NT2/D1 (cell line): ENCODE data around the gene LHCGR.

Experiments used
- DNase-seq: peaks from one replicate; pipeline ENCODE4 v3.0.0-alpha.2; 2011; ENCODE audit warnings: low read depth, low spot score
- H3K27me3 ChIP-seq: 2 replicates; pipeline ENCODE4 v1.6.0; 2011; ENCODE audit warnings: mild to moderate bottlenecking; ENCODE audit not compliant: insufficient read length, insufficient read depth
- H3K36me3 ChIP-seq: 2 replicates; pipeline ENCODE4 v1.6.1; 2011; ENCODE audit warnings: mild to moderate bottlenecking, low read length, mixed read lengths; ENCODE audit not compliant: insufficient read depth, insufficient read length
- H3K4me1 ChIP-seq: 2 replicates; pipeline ENCODE4 v1.5.1; 2011; ENCODE audit not compliant: insufficient read depth, insufficient read length
- H3K4me3 ChIP-seq: 2 replicates; pipeline ENCODE4 v1.5.1; 2011; ENCODE audit warnings: low read depth; ENCODE audit not compliant: insufficient read length
- H3K9ac ChIP-seq: 2 replicates; pipeline ENCODE4 v1.6.0; 2011; ENCODE audit warnings: low read depth; ENCODE audit not compliant: insufficient read length
- H3K9me3 ChIP-seq: 2 replicates; pipeline ENCODE4 v1.5.1; 2011; ENCODE audit warnings: mild to moderate bottlenecking, low read length; ENCODE audit not compliant: insufficient read depth
- SUZ12 ChIP-seq: IDR thresholded peaks from 2 replicates; pipeline ENCODE4 v1.6.1; 2011; ENCODE audit not compliant: insufficient read length, insufficient read depth; ENCODE audit errors: extremely low read depth
- YY1 ChIP-seq: IDR thresholded peaks from 2 replicates; pipeline ENCODE4 v1.6.1; 2011; ENCODE audit not compliant: insufficient read length, insufficient read depth
- ZNF274 ChIP-seq: IDR thresholded peaks from 2 replicates; pipeline ENCODE4 v1.6.1; 2011; ENCODE audit warnings: mild to moderate bottlenecking, low read depth, low read length

Gene LHCGR

DNA sequence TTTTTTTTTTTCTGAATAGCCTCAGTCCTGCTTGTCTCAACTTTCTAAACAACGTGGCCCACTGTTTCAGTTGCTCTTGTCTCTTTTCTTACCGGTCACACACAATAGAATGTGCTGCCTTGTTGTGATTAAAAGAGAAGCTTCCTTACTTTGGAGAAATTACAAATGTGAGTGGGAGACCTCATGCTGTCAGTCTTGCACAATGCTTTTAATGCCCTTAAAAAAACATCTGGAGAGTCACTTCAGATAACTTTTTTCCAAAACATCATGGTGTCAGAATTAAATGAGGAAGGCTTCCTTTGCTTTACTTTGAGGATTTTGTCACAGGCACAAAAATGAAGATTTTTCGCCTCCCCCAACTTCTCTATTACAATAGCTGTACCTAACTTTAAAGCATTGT is 37.7 kb downstream of the LHCGR start:
- Histone ChIP-seq H3K36me3 (no peaks in the 10 kb centered on the region), H3K9me3 (no peaks in the 10 kb centered on the region), H3K4me3 (no peak overlapping the region), H3K4me1 (no peaks in the 10 kb centered on the region), H3K9ac (no peak overlapping the region), H3K27me3 (no peaks in the 10 kb centered on the region)
- no peak for DNase-seq
- TF ChIP-seq YY1 (no peak), SUZ12 (no peak), ZNF274 (no peak)

DNA sequence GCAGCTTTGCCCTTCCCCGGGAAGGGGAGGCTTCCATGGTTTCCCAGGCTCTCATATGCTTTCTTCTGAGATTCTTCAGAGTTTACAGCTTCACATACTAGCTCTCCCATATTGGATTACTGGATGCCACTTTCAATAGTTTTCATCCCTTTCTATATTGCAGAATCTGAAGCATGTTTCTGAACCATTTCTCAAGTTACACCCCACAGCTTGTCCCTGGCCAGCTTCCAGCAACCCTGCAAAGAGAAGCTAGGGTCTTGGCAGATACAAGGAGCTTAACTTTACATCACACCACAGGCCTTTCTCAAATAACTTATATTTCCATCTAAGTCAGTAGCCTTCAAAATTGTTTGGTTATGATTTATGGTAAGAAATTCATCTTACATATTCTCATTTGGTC is 39.6 kb downstream of the LHCGR start:
- Histone ChIP-seq H3K36me3 (no peaks in the 10 kb centered on the region), H3K4me1 (no peaks in the 10 kb centered on the region), H3K9me3 (no peaks in the 10 kb centered on the region), H3K9ac (no peak overlapping the region), H3K27me3 (no peaks in the 10 kb centered on the region), H3K4me3 (no peak overlapping the region)
- TF ChIP-seq ZNF274 (no peak), YY1 (no peak), SUZ12 (no peak)
- DNase-seq = no peak

DNA sequence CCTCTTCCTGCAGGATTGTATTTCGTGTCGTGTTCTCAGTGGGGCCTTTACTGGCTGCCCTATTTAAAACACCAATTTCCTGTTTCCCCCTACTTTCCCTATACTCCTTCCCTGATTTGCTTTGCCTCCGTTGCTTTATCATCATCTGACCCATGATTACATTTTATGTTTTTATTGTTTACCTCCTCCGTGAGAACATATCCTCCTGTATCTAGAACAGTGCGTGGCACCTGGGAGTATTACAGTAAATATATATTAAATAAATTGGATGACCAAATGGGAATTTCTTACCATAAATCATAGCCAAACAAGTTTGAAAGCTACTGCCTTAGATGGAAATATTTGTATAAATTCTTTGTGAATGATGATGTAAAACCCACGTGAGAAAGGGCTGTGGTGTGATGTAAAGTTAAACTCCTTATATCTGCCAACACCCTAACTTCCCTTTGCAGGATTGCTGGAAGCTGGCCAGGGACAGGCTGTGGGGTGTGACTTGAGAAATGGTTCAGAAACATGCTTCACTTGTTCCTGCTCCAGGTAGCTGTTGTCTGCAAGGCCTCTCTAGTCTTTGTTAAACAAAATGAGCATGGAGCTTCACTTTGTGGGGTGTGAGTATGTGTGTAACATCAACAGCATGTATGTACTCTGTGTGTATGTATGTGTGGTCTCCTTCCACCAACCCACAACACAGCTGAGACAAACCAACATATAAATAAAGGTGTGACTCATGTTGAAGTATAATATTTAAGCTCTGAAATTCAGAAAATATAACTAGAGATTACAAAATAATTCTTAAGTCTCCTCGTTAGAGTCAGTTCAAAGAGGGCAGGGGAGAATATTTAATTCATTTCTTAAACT is 40.3 kb downstream of the LHCGR start:
- Histone ChIP-seq H3K4me1 (no peaks in the 10 kb centered on the region), H3K9me3 (no peaks in the 10 kb centered on the region), H3K4me3 (no peak overlapping the region), H3K27me3 (no peaks in the 10 kb centered on the region), H3K9ac (no peak overlapping the region), H3K36me3 (no peaks in the 10 kb centered on the region)
- TF ChIP-seq YY1 (no peak), SUZ12 (no peak), ZNF274 (no peak)
- no peak for DNase-seq

DNA sequence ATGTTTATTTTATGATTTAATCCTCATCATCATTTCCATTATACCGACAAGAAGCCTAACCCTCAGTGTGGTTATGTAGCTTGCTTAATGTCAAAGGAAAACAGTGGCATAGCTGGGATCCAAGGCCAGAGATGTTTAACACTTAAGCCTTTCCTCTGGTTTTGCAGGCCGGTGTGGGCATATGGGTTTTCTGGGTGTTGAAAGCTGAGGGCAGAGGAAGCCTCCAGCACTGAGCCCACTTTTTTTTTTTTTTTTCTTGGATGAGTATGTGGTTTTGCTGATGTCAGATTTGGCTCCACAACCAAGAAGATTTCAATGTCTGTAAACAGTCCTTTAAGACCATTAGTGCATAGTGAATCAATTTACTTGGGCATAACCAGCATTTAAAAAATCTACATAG is 41.3 kb downstream of the LHCGR start:
- H3K36me3 ChIP-seq = no peaks in the 10 kb centered on the region
- H3K4me3 ChIP-seq = no peak overlapping the region
- no peaks in the 10 kb centered on the region for H3K27me3 ChIP-seq
- TF ChIP-seq SUZ12 = no peak
- no peak for TF ChIP-seq YY1
- TF ChIP-seq ZNF274 = no peak
- no peaks in the 10 kb centered on the region for H3K4me1 ChIP-seq
- H3K9me3 ChIP-seq = no peaks in the 10 kb centered on the region
- no peak overlapping the region for H3K9ac ChIP-seq
- no peak for DNase-seq

DNA sequence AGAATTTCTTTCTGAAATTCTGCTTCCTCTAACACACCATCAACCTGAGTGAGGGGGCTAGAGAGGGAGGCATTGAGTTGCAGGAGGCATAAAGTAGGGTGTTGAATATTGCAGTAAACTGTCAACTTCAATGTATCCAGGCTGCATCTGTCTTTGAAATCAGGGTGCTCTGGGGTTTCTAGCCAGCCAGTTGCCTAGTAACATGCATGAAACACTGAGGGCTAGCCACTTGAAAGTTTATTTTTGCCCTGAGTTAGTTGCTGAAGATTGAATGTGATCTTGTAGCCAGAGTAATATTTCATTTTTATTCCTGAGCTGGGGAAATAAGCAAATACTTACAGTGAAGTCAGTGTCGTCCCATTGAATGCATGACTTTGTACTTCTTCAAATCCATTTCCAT is 41.9 kb downstream of the LHCGR start:
- H3K4me3 ChIP-seq = no peak overlapping the region
- no peaks in the 10 kb centered on the region for H3K9me3 ChIP-seq
- H3K9ac ChIP-seq = no peak overlapping the region
- no peak for DNase-seq
- H3K27me3 ChIP-seq = no peaks in the 10 kb centered on the region
- no peaks in the 10 kb centered on the region for H3K36me3 ChIP-seq
- no peak for TF ChIP-seq ZNF274
- no peak for TF ChIP-seq YY1
- no peak for TF ChIP-seq SUZ12
- H3K4me1 ChIP-seq = no peaks in the 10 kb centered on the region

DNA sequence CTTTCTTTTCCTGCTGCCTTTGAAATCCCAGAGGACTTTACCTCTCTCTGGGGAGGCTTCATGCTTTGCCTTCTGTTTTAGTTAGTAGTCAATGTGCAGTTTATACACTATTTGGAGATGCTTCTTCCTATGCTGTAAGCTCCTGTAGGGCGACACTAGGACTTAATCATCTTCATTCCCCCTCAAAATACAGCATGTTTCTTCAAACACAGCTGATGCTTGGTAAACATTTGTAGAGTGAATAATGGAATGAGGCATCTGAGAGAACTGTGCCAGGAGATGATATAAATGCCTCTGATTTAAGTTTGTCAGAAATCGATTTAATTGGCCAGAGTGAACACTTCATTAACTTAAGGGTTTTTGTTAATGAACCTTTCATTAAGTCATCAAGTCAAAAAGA is 43.4 kb downstream of the LHCGR start:
- H3K9ac ChIP-seq = no peak overlapping the region
- TF ChIP-seq YY1 (no peak), ZNF274 (no peak), SUZ12 (no peak)
- no peaks in the 10 kb centered on the region for H3K36me3 ChIP-seq
- H3K27me3 ChIP-seq = no peaks in the 10 kb centered on the region
- no peak for DNase-seq
- no peak overlapping the region for H3K4me3 ChIP-seq
- H3K9me3 ChIP-seq = peaks cover 5% of the 10 kb centered on the region; the same call in 1 of the 2 replicates
- H3K4me1 ChIP-seq = no peaks in the 10 kb centered on the region

DNA sequence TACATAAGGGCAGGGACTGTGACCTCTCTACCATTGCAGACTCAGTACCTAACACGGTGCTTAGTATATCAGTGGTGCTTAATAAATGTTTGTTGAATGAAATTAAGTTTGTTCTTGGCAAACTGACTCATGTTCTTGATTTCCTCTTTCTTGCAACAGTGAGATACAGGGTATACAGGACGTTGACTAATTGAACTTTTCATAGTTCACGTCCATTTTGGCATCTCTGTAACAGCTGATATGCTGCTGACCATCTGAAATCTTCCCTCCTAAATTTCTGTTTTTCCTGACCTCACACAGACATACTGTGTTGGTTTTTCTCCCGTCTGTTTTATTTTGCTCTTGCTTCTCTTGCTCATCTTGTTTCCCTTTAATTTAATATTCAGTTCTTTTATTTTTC is 44.2 kb downstream of the LHCGR start:
- no peaks in the 10 kb centered on the region for H3K27me3 ChIP-seq
- DNase-seq = no peak
- TF ChIP-seq ZNF274 (no peak), YY1 (no peak), SUZ12 (no peak)
- no peak overlapping the region for H3K9ac ChIP-seq
- peaks cover 5% of the 10 kb centered on the region; the same call in 1 of the 2 replicates for H3K9me3 ChIP-seq
- no peaks in the 10 kb centered on the region for H3K4me1 ChIP-seq
- H3K36me3 ChIP-seq = no peaks in the 10 kb centered on the region
- H3K4me3 ChIP-seq = no peak overlapping the region
